HG03139 (cell line): Measurements from ENCODE around the gene CCDC102B.
"Not testable (repeated sequence)": the region's sequence is repeated elsewhere in the genome, so short reads cannot be mapped to it uniquely, and the experiment has no call there.

Experiments used
- ATAC-seq: cut with Tn5 transposase; IDR thresholded peaks from one replicate; pipeline ENCODE4 v1.9.1; 2021; ENCODE audit not compliant: unreplicated experiment

The CCDC102B gene

DNA sequence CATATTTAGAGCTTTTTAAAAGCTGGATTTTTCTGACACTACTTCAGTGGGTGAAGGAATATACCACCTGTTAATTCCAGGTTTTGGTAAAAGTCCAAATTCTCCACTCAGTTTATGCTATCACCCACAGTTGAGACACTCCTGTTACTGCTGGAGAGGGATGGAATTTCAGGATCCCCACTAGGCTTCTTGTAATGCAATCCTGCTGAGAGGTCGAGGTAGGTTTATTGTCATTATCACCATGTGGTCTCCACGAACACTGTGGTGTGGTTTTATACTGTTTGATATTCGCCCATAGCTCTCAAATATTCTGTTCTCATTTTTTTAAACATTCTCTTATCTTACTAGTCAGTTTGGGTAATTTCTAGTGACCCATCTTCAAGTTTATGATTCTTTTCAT is 167.9 kb downstream of the CCDC102B start:
- ATAC-seq = no peak

DNA sequence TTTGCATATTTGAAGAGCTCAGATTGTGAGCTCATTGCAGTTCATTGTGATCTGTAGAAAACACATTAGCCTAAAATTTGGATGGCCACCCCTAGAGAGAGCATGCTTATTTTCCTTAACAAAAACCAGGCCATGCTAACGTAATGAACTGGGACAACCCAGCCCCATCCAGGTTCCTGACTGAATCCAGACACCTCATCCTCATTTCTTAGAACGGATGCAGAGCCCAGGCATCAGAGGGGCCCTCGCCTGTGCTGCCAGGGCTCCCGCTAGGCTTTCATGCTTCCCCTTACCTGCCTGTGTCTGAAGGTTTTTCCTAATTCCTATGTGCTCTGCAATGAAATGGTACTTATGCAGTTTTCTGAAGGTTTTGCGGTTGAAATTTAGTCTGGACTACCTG is 171.1 kb downstream of the CCDC102B start:
- no peak for ATAC-seq

DNA sequence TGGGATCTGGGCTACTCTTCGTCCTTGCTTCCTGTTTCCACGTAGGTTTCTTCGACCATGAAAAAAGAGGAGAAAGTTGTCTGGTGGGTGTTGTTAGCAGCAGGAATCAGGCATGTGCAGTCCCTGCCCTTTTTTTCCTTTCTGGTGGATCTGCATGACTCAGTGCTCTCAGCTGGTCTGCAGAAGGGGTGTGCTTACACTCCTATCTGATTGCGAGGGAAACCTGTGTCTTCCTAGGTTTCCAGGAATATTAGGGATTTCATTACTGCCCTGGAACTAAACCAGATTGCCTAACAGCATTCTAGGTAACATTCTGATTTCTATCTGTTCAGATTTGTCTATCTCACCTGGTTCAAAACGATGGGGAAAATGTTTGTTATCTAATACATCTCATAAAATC is 174.3 kb downstream of the CCDC102B start:
- ATAC-seq = no peak

DNA sequence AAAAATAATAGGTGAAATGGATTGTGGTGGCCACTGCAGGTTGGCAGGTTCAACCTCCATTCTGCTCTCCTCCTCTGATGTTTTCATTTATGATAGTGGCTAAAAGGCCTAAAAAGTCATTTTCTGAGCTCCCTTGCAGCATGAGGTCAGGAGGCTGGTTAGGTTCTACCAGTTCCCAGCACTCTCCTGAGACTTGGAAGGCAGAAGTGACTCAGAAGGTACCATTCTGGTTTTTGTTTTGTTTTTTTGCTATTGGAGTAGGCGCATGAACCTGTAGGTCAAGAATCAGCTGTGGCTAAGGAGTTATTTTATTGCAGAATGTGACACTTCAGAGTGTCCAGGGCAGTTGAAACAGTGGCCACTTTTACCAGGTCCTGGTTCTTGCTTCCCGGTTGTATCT is 181.9 kb downstream of the CCDC102B start:
- ATAC-seq = no peak

DNA sequence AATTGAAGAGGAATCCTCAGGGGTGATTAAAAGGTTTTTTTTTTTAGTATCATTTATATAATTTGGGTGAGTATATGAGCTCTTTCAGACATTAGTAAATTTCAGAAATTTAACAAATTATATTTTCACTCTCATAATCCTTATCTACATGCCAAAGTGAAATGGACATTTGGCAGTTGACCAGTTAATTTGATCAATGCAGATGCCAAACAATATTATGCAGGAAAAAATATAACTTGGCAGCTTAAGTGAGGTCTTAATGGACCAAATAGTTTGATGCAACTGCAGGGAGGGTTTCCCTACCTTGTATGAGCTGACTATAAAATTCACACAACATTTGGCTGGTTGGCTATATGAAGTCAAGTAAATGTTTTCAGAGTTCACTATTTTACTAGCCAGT is 185.2 kb downstream of the CCDC102B start:
- ATAC-seq = no peak

DNA sequence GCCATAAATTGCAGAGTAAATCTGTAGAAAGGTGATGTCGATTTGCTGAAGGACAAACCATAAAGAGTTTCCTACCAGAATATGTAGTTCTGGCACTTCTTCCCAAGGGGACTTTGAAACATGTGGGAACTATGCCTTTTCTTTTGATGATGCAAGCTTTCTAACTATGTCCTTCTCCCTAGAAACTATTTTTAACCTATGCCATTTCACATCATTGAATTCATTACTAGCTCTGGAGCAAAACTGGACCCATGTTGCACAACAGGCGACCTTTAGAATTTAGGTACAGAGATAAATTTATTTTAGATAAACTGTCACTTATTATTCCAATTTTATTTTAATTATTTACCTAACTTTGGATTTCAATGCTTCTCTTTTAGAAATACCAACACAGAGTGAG is 186.5 kb downstream of the CCDC102B start:
- ATAC-seq = no peak

DNA sequence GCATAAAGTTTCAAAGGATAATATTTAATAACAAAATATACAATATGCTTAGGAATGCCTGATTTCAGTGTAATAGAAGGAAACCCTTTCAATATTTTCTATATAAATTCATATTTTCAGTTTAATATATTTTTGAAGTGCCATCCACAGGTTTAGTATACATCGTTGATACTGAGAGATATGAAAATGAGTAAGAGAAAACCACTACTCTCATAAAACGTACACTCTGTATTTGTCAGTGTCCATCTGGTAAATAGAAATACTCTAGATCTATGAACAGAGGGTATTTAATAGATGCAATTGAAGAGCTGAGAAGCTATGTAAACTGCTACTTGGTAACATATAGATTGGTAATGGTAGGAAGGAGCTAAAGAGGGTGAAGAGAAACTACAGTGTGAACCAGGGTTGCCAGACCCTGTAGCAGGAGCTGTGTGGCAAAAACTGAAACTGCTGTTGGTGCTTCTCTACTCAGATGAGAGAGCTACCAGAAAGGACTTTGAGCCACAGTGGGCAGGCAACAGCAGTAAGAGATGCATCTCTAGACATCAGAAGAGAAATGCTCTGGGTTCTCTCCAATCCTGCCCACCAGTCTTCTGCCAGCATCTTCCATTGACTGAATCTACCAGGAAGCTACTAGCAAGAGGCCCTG is 187.4 kb downstream of the CCDC102B start:
- ATAC-seq = no peak

DNA sequence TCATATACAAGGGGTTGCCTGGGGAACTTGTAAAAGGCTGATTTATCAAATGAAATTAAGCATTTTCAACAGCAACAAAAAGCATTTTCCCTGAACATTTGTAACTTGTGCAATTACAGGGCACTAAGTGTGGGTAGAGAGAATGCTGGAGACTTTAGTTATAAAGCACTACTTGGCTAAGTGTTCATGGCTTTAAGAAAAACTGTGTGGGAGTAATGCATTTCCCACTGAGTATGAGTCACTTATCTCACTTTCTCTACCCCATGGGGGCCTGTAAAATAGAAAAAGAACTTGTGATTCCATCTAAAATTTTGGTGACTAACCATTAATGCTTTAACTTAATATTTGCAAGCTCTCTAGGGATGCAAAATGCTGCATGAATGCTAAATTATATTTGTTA is 193.4 kb downstream of the CCDC102B start:
- ATAC-seq = no peak

DNA sequence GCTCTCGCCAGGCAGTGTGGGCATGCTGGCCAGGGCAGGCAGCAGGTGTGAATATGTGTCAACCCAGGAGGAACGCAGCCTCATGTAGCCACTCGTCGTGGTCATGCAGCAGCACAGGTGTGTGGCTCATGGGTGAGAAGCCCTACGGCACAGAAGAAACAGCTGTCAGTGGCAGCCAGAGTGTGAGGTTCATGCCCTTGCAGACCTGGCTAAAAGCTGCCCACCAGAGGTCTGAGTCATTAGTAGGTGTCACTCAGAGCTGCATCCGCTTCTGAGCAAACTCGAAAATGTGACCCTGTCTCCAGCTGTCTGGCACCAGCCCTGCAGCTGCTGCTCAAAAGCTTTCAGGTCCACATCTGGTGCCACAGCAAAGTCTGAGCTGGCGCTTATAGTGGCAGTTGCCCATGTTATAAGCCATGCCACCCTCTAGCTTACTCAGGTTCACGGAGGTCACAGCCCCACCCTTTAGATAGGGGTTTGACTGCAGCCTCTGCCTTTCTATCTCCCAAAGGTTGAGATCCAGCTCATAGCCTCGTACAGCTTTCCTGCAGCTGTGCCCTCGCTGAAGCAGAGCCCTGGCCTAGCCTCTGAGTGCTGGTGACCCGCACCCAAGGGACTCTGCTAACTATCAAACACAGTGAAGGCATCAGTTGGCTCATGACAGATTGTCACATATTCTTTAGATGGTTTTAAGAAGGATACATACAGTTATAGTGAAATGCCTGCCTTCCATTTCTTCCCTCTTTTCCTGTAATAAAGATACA is 195.0 kb downstream of the CCDC102B start:
- no peak for ATAC-seq

DNA sequence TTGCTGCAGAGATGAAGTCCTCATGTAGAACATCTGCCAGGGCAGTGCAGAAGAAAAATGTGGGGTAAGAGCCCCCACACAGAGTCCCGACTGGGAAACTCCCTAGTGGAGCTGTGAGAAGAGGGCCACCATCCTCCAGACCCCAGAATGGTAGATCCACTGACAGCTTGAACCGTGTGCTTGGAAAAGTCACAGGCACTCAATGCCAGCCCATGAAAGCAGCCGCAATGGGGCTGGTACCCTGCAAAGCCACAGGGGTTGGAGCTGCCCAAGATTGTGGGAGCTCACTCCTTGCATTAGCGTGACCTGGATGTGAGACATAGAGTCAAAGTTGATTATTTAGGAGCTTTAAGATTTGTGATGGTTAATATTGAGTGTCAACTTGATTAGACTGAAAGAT is 197.8 kb downstream of the CCDC102B start:
- no peak for ATAC-seq

DNA sequence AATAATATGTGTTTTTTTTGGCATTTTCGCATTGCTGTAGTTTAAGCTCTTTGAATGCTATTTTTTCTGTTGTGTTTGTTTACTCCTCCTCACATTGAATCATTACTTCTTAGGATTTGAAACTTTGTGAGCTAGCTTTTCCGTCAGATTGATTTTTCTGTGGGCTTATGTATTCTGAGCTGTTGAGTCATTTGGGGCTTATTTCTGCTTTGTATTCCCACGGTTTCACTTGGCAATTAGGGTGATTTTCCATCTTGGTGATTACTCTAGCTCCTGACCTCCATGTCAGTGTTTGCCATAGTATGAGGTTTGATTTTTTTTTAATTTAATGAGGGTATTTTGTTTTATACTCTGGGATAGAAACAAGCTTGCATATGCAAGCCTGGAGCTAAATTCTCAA is 200.0 kb downstream of the CCDC102B start:
- no peak for ATAC-seq

DNA sequence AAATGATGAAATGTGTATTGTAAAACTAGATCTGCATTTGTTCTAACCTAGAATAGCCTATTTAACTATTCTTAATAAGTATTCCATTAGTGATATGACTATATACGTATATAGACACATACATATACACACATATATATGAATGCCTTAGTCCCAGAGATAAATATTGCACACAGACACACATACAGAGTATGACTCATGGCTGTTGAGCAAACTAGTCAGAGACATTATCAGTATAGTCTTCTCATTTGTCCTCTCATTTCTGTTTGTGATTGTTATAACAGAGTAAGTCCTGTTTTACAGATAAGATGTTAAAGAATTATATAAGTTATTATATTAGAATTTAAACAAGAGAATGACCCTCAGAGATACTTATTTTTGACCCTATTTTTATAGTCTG is 202.5 kb downstream of the CCDC102B start:
- ATAC-seq = no peak

DNA sequence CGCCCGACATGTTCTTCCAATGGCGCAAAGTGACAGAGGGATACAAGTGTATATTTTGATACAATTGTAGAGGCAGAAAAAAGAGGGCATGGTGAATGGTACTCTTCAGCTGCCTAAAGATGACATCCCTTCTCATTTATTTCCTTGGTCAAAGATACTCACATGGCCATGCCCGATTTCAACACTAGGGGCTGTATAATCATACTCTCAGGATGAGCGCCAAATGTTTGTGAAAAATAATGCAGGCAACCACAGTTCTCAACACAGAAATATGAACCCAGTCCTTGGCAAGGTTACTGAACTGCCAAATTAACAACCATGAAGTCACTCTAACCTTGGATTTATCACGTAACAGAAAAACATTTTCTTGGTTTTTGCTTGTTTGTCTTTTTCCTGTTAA is 204.4 kb downstream of the CCDC102B start:
- ATAC-seq = no peak

DNA sequence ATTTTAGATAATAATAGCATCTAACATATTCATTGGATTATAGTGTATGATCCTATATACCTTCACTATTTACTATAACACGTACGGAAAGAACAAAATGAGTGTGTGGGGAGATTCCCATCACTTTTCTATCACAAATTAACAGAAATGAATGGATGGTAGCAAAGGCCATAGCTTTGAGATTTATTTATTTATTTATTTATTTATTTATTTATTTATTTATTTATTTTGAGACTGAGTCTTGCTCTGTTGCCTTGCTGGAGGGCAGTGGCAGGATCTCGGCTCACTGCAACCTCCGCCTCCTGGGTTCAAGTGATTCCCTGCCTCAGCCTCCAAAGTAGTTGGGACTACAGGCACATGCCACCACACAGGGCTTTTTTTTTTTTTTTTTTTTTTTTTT is 208.3 kb downstream of the CCDC102B start:
- not testable (repeated sequence) for ATAC-seq

DNA sequence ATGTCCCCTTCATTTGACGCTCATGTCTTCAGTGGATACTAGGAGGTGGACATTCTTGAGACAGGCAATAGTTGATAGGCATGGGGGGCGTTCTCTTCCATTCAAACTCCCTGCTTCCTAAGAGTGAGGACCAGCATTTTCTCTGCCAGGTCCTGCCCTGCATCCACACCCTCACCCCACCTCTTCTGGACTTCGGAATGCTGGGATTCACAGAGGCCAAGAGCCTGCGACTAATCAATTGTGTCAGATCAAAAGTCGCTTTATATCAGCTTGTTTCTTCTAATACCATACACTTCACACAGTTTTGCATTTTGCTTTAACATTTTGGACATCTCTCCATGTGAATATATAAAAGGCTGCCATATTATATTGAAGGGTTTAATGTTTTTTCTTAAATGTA is 210.7 kb downstream of the CCDC102B start:
- ATAC-seq = no peak

DNA sequence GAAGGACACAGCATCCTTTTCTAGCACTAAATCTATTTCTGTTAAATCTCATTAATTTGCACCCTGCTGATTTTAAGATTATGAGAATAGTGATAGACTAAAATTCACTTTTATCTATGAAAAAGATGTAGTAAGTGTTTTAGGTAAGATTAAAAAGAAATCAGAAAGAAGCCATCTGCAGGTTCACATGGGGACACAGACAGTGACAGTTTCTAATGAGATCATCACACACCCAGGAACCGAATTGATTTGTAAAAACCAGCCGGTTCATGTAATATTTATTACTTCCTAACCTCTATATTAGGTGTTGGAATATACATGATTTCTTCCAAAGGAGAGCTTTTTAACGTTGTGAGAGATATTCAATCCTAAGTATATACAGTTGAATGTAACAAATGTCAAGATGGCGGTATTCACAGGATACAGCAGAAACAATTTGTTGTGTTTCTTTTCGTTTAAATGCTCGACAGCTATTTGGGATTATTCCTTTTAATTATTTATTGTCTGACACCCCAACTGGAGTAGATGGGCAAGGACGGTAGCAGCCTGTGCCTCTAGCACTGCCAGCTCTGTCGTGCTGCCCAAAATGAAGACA is 223.4 kb downstream of the CCDC102B start:
- no peak for ATAC-seq

DNA sequence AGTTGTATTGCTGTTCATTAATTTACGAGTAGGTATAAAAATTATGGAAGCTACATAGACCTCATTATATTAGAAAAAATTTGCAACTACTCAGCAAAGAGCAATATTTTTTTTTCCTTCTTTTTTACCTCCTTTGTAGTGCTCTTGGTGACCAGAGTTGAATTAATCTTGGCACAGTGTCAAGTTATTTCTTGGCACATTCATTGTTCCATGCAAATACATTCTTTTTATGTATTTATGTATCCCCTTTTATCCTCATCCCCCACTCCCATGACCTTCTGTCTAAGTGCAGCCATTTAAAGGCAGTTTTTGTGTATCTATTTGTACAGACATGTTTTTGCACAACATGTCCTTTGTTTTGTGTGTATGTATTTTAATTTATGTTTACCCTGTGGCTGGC is 224.5 kb downstream of the CCDC102B start:
- ATAC-seq = no peak

DNA sequence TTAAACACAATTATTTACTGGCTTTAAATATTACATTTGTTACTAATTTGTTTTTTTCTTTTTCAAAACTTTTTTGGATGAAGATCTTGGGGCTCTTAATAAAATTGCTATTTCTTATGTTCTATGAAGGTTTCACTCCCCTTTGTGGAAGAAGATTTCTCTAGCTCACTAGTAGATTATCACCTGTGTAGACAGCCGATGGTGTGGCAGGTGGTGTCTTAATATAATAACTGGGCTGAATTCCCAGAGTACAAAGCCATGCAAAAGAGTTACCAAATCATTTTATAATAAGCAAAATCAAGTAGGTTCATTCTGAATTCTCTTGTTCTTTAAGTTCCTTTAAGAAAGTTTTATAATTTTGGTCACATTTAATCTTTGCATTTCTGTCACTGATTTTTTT is 233.7 kb downstream of the CCDC102B start:
- no peak for ATAC-seq

DNA sequence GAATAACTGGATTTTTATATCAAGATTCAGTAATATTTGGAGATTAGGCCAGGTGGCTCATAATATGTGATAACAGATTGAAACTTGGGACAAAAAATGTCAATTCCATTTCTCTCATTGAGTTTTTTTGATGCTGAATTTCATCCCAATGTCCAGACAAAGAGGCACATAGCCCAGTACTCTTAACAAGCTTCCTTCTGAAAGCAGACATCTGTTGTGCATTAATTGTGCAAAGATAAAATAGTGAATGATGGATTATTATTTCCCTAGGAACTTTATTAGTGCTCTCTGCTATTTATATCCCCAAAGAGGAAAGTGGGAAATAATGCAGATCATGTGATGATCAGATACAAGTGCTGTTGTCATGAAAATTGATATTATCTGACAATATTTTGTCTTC is 234.1 kb downstream of the CCDC102B start:
- ATAC-seq = no peak

DNA sequence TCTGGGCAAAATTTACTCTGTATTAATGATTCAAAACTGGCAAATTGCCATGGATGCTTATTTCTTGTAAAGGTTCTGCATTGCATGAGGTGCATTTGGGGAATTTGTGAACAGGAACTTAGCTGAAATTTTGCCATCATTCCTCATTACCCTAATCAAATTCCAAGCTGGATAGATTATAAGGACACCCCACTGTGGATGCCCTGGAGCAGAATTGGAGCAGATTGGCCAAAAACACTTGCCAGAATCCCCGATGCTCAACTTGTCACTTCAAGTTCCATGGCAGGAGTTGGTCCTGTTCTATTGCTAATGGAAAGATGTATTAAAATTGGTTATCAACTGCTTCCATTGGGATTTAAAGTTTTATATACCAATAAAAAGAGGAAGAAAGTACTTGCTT is 237.9 kb downstream of the CCDC102B start:
- no peak for ATAC-seq

DNA sequence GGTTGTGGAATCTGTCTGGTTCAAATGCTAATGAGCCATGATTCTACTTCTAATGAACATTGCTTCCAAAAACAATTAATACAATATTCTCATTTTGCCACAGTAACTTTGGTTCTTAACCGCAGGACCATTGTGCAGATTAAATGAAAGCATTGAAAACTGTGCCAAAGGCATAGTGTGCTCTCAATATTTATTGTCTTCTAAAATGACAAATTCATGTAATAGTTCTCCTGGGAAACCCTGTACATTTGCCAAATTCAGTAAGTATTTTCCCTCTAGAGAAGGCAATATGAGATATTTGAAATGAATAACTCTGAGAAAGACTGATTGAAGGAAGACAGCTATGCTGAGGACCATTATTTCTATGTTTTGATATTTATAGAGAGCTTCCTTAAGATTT is 246.3 kb downstream of the CCDC102B start:
- ATAC-seq = no peak

DNA sequence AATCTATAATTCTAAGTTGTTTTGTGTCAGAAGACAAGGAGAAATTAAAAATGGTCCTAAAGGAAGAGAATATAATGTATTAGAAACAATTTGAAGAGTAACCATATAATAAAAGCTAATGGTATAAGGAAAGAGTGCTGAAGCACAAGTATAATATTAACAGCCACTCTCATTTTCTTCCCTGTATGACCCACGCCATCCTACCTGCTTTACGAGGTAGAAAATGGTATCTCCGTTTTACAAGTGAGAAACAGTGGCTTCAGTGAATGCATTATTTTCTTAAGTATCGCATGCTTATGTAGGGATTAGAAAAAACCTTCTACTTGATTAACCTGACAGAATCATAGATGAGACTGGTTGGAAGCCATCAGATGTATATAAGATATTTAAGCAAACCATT is 266.2 kb downstream of the CCDC102B start:
- no peak for ATAC-seq

DNA sequence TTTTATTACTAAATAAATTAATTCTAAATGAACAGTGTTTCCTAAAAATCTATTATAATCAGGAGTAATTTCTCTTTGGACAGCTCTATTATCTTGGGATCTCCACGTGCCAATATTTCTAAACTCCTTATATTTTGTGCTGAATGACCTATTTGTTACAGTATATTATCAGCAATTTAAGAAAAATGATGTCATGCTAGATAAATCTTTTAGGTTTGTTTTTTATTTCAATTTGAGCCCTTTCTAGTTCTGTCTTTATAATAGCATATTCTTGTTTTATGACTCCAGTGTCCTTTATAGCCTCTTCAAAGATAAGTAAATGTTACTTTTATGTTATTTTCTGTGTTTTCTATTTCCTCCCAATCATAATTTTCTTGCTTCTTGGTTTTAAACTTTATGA is 269.2 kb downstream of the CCDC102B start:
- no peak for ATAC-seq
